HG03469 (cell line): ENCODE results near the gene STAM2.
"Not testable (repeated sequence)": the region's sequence is repeated elsewhere in the genome, so short reads cannot be mapped to it uniquely, and the experiment has no call there.

Experiments used
- ATAC-seq: cut with Tn5 transposase; IDR thresholded peaks from one replicate; pipeline ENCODE4 v1.9.1; 2021; ENCODE audit warnings: mild to moderate bottlenecking, moderate library complexity, moderate number of reproducible peaks; ENCODE audit not compliant: unreplicated experiment

The STAM2 gene

DNA sequence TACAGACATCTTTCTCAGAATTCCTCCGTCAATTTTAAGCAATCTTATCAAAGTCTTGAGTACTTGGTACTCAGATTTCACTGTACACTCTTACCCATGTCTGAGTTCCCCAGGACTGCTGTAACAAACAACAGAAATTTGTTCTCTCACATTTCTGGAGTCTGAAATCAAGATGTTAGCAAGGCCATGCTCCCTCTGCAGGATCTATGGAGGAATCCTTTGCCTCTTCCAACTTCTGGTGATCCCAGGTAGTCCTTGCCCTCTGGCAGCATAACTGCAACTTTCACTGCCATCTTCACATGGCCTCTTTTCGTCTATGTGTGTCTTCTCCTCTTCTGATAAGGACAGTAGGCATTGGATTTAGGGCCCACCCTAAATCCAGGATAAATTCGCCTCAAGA lies 59.6 kb downstream of the STAM2 start:
- ATAC-seq, result no peak

- no peak for ATAC-seq
These were observed 61.2 kb downstream of the STAM2 start for GRCh38 chr2:152114366-152114765.

- not testable (repeated sequence) for ATAC-seq
These were observed 68.4 kb downstream of the STAM2 start for GRCh38 chr2:152107140-152107539.

DNA sequence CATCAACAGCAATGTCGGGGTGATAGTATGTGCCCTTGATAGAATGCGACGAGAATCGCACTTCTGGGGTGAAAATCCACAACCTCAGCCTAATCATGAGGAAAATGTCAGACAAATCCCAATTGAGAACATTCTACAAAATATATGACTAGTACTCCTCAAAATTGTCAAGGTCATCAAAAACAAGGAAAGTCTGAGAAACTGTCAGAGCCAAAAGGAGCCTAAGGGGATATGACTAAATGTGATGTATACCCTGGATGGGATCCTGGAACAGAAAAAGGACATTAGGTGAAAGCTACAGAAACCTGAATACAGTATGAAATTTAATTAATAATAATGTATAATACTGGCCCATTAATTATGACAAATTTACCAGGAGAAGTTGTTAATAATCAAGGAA lies 69.1 kb downstream of the STAM2 start:
- ATAC-seq, result no peak

GRCh38 chr2:152103271-152103670 lies 72.3 kb downstream of the STAM2 start:
- ATAC-seq, result no peak

- ATAC-seq, result no peak
These were observed 74.6 kb downstream of the STAM2 start for GRCh38 chr2:152100961-152101360.

DNA sequence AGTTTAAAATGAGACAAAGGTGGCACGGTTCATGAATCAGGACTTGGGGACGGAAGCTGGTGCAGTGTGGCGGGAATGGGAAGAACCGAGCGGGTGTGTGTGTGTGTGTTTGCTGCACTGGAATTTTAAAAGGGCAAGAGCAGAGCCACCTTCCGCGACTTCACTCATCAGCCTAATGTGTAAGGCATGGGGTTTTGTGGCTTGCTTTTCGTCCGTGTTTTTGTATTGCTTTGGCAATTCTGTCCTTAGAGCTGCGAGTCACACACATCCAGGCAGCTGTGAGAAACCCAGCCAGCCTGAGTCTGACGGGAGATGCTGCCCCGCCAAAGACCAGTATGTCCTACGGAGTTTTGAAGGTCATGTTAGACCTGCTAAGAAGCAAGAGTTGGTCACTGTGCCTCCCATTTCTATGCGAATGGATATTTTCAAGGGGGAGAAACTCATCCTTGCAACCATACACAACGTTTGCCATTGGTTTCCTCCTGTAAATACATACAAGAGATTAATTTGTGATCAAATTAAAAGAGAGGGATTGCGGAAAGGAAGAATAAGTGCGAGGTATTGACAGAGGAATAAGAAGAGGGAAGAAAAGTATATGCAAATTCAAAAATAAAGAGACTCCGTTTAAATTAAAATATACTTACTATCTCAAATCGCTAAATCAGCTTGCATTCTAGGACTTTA lies 76.1 kb downstream of the STAM2 start:
- no peak for ATAC-seq

- ATAC-seq, result no peak
These were observed 76.8 kb downstream of the STAM2 start, which contains the start of gene CACNB4 for GRCh38 chr2:152098496-152099366. Gene CACNB4, minus strand, starts transcription at chr2:152099044.

DNA sequence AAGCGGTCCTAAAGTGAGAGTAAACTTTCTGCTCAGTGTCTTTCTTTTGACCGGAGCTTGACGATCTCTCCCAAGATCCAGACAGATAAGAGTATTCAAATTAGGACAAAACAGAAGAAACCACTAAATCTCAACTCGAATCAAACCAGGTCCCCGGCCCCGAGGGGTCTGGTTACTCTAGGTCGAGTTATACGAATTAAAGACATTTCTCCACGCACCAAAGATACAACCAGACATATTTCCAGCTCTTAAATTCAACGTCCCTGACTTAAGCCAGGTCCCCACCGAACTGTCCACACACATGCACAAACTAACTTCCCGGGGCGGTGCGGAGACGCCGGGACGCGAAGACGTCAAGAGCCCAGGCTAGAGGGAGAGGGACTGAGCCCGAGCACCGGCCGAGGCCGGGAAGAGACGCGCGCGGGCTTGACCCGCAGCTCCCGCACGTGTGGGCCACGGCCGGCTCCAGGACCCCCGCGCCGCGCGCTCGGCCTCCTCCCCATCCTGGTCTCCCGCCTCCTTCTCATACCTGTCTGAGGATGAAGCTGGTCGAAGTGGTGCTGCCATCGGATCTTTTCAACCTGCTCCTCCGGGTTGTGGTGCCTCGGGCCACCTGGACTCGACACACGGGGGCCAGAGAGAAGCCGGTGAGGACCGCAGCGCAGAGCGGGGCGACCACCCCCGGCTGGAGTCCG lies 77.6 kb downstream of the STAM2 start:
- no peak for ATAC-seq

DNA sequence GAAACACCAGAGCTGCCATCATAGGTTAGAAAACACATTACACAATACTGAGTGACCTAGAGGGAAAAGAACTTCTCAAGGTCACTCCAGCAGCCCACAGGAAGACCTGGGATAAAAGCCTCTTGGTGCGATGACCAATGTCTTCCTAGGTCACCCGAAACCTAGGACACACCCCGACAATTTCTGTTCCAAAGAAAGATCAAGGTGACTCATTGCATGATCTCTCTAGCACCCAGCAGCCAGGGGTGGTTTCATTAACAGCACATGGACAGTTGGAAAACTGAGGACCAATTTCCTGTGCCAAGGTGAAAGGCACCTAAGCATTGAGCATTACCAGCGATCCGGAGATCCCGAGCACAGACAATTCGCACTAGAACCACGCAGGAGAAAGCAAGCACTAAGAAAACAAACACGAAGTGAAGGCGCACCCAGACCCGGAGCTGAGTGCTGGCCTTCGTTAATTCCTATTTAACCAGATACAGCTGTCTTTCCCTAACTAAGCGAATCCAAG lies 78.2 kb downstream of the STAM2 start:
- no peak for ATAC-seq

GRCh38 chr2:152095146-152095545 lies 80.4 kb downstream of the STAM2 start:
- no peak for ATAC-seq

GRCh38 chr2:152094014-152094413 lies 81.5 kb downstream of the STAM2 start:
- no peak for ATAC-seq

DNA sequence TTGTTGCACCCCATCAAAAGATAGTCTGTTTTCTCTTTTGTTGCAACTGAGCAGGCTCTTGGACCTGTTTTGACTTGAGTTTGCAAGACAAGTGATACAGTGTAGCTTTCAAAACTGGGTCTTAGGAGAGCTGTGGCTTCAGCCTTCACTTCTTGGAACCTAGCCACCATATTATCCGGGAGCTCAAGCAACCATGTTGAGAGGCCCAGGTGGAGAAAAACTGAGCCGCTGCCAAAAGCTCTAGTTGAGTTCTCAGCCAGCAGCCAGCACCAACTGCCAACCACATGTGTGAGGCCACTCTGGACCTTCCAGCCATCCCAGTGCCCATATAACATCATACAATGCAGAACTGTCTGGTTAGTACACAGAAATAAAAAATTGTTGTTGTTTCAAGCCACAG lies 82.1 kb downstream of the STAM2 start:
- no peak for ATAC-seq

GRCh38 chr2:152092095-152092494 lies 83.5 kb downstream of the STAM2 start:
- ATAC-seq, result no peak

DNA sequence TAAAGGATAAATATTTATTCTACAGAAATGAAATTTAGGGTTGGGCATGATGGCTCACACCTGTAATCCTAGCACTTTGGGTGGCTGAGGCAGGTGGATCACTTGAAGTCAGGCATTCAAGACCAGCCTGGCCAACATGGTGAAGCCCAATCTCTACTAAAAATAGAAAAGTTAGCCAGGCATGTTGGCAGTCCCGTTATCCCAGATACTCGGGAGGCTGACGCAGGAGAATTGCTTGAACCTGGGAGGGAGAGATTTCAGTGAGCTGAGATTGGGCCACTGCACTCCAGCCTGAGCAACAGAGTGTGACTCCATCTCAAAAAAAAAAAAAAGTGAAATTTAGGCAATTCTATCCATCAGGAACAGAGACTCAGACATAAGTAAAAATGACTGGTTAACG lies 84.8 kb downstream of the STAM2 start:
- ATAC-seq, result not testable (repeated sequence)

DNA sequence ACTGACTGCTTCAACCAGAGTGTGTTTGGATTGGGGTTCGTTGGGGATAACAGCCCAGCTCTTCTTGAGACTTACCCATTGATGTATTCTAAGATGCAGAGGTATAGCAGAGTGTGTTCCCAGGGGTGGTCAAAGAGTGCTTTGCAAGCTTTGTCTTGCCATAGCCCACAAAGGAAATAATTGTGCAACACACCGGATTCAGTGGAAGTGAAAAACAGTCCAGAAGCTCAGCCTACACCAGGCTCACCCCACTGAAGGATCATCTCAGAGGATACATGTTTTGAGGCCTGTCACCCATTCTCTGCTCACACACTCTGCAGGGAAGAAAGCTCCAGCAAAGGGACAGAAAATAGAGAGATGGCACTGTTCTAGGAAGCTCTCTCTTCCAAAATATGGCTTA lies 86.3 kb downstream of the STAM2 start:
- no peak for ATAC-seq

DNA sequence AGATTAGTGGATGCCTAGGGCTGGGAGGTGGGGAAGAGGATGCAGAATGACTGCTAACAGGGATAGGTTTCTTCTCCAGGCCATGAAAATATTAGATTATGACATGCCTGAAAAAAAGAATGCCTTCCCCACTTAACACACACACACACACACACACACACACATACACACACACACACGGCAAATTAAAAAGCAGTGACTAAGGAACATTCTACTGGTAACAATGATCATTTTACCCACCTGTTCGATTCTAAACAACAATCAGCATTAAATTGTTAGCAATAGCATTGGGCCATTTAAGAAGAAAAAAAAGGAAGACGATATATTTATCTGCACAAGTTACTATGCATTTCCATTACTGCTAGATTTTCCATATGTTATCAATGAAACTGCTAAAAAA lies 87.6 kb downstream of the STAM2 start:
- no peak for ATAC-seq

GRCh38 chr2:152086231-152086630 lies 89.3 kb downstream of the STAM2 start:
- ATAC-seq, result no peak

GRCh38 chr2:152084076-152084475 lies 91.5 kb downstream of the STAM2 start:
- no peak for ATAC-seq

- no peak for ATAC-seq
These were observed 92.2 kb downstream of the STAM2 start for GRCh38 chr2:152083202-152083875.

DNA sequence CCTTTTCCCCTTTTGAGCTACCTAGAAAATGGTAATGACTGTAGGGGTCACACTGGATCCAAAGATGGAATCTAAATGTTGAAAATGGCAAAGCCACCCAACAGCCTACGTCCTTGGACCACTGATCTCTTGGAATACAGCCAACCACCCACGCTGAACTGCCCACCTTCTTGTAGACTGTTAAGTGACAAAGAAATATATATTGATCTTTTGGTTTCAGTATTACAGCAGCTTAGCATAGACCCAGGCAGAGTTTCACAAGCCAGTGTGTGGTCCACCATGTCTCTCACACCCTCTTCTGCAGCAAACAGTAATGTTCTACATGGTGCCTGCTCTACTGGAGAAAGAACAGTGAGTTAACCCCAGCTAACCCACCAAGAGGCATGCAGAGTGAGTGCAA lies 96.9 kb downstream of the STAM2 start:
- ATAC-seq, result peak; percentile 92
